ENCODE measurements around the gene YPEL2. TPM values are rescaled to one million over a fixed set of nuclear protein-coding genes. Genes with fewer than 3 reads are reported as not detected.

Gene YPEL2
- total and polyA plus RNA-seq, 2 of the 13 experiments (the other 11 are each of a cell fraction or from before 2014, with no cell fraction given) = 8.5 to 21.1 TPM

- TF ChIP-seq, protein P1, sequence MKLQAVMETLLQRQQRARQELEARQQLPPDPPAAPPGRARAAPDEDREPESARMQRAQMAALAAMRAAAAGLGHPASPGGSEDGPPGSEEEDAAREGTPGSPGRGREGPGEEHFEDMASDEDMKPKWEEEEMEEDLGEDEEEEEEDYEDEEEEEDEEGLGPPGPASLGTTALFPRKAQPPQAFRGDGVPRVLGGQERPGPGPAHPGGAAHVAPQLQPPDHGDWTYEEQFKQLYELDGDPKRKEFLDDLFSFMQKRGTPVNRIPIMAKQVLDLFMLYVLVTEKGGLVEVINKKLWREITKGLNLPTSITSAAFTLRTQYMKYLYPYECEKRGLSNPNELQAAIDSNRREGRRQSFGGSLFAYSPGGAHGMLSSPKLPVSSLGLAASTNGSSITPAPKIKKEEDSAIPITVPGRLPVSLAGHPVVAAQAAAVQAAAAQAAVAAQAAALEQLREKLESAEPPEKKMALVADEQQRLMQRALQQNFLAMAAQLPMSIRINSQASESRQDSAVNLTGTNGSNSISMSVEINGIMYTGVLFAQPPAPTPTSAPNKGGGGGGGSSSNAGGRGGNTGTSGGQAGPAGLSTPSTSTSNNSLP (IDR thresholded peaks at IDR 0.05; ENCODE audit: low read depth, low read length) = peak; percentile 78
- no peak for TF ChIP-seq ATAD3A (CRISPR knock-in tag; IDR thresholded peaks at IDR 0.05)
- TF ChIP-seq ZNF850 (CRISPR knock-in tag; conservative IDR thresholded peaks at IDR 0.05) = no peak
- TF ChIP-seq ZIK1 (CRISPR knock-in tag; IDR thresholded peaks at IDR 0.05; ENCODE audit: borderline replicate concordance, low read depth) = no peak
- no peak for TF ChIP-seq ZNF33A (CRISPR knock-in tag; IDR thresholded peaks at IDR 0.05; ENCODE audit: borderline replicate concordance)
- no peak for TF ChIP-seq ZSCAN25 (CRISPR knock-in tag; IDR thresholded peaks at IDR 0.05)
- peak; percentile 64; the same call in 1 of the 2 replicates for TF ChIP-seq ZNF512B (CRISPR knock-in tag; IDR thresholded peaks at IDR 0.05; ENCODE audit: borderline replicate concordance)
- TF ChIP-seq GTF3A (CRISPR knock-in tag; conservative IDR thresholded peaks at IDR 0.05) = no peak
- no peak for TF ChIP-seq ZNF891 (CRISPR knock-in tag; IDR thresholded peaks at IDR 0.05)
- peak; percentile 52; the same call in 1 of the 2 replicates for TF ChIP-seq FOXK1 (CRISPR knock-in tag; IDR thresholded peaks at IDR 0.05; ENCODE audit: borderline replicate concordance, low read depth)
- TF ChIP-seq ELF1 (CRISPR knock-in tag; IDR thresholded peaks at IDR 0.05) = no peak
- TF ChIP-seq PAWR (CRISPR knock-in tag; IDR thresholded peaks at IDR 0.05; ENCODE audit: borderline replicate concordance) = no peak
- TF ChIP-seq ZNF136 (CRISPR knock-in tag; IDR thresholded peaks at IDR 0.05; ENCODE audit: low read depth) = no peak
- TF ChIP-seq REXO4 (CRISPR knock-in tag; IDR thresholded peaks at IDR 0.05; ENCODE audit: borderline replicate concordance) = no peak
- TF ChIP-seq FOXA1 (IDR thresholded peaks at IDR 0.05) = no peak; the same call in 1 of the 2 replicates
- TF ChIP-seq FOXA1 (CRISPR knock-in tag; IDR thresholded peaks at IDR 0.05) = peak; percentile 62
- peak; percentile 51; the same call in 1 of the 2 replicates for TF ChIP-seq MEIS2 (CRISPR knock-in tag; IDR thresholded peaks at IDR 0.05)
- peak; percentile 75 for TF ChIP-seq FOXA3 (CRISPR knock-in tag; IDR thresholded peaks at IDR 0.05)
- TF ChIP-seq PITX1 (CRISPR knock-in tag; IDR thresholded peaks at IDR 0.05) = peak; percentile 67
- TF ChIP-seq TFAP4 (IDR thresholded peaks at IDR 0.05; ENCODE audit: borderline replicate concordance, low read depth) = peak; percentile 28; the same call in 1 of the 2 replicates
- TF ChIP-seq, protein P2, sequence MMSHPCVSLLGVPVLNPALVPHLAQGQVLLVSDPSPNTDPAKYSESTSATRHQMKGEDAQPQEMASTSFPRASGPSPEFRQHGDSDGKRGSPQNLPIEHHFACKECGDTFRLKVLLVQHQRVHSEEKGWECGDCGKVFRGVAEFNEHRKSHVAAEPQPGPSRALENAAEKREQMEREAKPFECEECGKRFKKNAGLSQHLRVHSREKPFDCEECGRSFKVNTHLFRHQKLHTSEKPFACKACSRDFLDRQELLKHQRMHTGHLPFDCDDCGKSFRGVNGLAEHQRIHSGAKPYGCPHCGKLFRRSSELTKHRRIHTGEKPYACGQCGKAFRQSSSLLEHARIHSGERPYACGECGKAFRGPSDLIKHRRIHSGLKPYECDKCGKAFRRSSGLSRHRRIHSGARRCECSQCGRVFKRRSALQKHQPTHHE (CRISPR knock-in tag; IDR thresholded peaks at IDR 0.05; ENCODE audit: borderline replicate concordance) = no peak
- TF ChIP-seq, protein P3, sequence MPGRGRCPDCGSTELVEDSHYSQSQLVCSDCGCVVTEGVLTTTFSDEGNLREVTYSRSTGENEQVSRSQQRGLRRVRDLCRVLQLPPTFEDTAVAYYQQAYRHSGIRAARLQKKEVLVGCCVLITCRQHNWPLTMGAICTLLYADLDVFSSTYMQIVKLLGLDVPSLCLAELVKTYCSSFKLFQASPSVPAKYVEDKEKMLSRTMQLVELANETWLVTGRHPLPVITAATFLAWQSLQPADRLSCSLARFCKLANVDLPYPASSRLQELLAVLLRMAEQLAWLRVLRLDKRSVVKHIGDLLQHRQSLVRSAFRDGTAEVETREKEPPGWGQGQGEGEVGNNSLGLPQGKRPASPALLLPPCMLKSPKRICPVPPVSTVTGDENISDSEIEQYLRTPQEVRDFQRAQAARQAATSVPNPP (CRISPR knock-in tag; IDR thresholded peaks at IDR 0.05) = no peak
- no peak for TF ChIP-seq ZNF274 (CRISPR knock-in tag; IDR thresholded peaks at IDR 0.05)
Measured at GRCh38 chr17:59368218-59368857, 36.9 kb downstream of the YPEL2 start (continued).
